CD4-positive, alpha-beta T cell treated with Interleukin-12 subunit alpha and Interleukin-12 subunit beta, for 1 hour (primary cell): ENCODE data around the gene SHFL.
A peak's percentile ranks its signal among the peaks of the same experiment; 100 is the strongest.

Experiments used
- DNase-seq: peaks from one replicate; pipeline ENCODE4 v3.0.0-alpha.2; 2020

The SHFL gene

GRCh38 chr19:10110076-10110971, 24.2 kb downstream of the SHFL start:
- DNase-seq, result no peak

DNA sequence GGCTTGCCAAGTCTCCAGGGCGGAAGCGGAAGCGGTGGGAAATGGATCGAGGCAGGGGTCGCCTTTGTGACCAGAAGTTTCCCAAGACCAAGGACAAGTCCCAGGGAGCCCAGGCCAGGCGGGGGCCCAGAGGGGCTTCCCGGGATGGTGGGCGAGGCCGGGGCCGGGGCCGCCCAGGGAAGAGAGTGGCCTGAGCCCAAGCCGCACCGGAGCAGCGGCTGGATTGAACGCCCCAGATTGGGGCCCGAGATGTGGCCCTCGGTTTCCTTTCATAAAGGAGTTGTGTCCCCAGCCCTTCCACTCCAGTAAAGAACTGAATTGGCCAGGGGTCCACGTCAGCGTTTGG, 24.8 kb downstream of the SHFL start:
- no peak for DNase-seq

- peak; percentile 67 for DNase-seq
These were observed 25.3 kb downstream of the SHFL start, which contains the start of gene P2RY11 for GRCh38 chr19:10111405-10111811. P2RY11 (plus strand) TSS chr19:10111693; CDS start chr19:10111722, 29 bp downstream.

DNA sequence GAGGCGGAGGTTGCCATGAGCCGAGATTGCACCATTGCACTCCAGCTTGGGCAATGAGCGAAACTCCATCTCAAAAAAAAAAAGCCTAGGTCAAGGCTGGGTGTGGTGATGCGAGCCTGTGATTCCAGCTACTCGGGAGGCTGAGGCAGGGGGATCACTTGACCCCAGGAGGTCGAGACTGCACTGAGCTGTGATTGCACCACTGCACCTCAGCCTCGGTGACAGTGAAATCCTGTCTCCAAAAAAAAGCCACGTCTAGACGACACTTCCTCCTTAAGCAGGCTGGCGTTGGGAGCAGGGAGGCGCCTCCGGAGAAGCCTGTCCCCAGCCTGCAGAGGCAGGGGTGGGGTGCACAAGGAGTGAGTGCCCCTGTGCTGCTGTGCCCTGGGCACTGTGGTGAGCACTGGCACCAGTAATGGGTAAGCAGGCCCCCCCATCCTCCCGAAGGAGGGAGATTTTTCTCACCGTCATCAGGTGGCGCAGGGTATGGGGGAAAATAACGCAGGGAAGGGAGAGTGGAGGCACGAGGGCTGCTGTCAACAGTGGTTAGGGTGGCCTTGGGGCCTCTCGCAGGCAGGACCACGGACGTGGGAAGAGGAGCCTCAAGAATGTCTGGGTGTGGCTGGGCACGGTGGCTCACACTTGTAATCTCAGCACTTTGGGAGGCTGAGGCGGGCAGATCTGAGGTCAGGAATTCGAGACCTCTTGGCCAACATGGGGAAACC, 26.1 kb downstream of the SHFL start:
- peak; percentile 70 for DNase-seq

GRCh38 chr19:10112895-10113591, 26.9 kb downstream of the SHFL start:
- DNase-seq, result peak; percentile 80

DNA sequence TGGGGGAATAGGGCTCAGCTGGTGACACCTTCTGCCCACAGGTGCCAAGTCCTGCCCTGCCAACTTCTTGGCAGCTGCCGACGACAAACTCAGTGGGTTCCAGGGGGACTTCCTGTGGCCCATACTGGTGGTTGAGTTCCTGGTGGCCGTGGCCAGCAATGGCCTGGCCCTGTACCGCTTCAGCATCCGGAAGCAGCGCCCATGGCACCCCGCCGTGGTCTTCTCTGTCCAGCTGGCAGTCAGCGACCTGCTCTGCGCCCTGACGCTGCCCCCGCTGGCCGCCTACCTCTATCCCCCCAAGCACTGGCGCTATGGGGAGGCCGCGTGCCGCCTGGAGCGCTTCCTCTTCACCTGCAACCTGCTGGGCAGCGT, 27.5 kb downstream of the SHFL start:
- peak; percentile 34 for DNase-seq

DNA sequence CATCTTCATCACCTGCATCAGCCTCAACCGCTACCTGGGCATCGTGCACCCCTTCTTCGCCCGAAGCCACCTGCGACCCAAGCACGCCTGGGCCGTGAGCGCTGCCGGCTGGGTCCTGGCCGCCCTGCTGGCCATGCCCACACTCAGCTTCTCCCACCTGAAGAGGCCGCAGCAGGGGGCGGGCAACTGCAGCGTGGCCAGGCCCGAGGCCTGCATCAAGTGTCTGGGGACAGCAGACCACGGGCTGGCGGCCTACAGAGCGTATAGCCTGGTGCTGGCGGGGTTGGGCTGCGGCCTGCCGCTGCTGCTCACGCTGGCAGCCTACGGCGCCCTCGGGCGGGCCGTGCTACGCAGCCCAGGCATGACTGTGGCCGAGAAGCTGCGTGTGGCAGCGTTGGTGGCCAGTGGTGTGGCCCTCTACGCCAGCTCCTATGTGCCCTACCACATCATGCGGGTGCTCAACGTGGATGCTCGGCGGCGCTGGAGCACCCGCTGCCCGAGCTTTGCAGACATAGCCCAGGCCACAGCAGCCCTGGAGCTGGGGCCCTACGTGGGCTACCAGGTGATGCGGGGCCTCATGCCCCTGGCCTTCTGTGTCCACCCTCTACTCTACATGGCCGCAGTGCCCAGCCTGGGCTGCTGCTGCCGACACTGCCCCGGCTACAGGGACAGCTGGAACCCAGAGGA, 28.0 kb downstream of the SHFL start:
- no peak for DNase-seq

DNA sequence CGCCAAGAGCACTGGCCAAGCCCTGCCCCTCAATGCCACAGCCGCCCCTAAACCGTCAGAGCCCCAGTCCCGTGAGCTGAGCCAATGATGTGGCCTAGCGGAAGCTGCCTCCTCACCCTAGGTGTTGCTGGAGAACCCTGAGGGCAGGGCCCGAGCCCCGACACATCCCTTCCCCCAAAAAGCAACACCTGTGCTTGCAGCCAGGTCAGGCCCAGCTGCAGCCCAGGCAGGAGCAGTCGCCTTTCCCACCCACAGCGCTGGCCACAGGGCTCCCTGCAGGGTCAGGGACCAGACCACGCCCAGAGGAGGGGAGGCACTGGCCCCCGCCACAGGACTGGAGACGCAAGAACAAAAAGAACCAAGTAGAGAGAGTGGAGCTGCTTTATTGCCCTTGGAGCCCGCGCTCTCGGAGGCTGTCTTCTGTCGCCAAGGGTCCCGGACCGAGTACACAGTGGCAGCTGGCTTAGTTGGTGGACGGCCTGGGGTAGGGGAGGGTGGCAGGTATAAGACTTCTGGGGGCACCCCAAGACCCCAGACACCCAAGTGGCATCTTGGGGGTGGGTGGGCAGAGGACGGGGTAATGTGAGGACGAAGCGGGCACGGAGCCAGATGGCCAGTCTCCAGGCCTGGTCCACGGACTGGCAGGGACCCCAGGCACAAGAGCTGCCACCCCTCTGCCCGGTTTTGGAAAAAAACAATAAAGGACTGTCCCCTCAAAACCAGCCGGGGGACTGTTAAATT, 28.7 kb downstream of the SHFL start:
- DNase-seq, result no peak

GRCh38 chr19:10115392-10116084, 29.4 kb downstream of the SHFL start:
- DNase-seq, result no peak

DNA sequence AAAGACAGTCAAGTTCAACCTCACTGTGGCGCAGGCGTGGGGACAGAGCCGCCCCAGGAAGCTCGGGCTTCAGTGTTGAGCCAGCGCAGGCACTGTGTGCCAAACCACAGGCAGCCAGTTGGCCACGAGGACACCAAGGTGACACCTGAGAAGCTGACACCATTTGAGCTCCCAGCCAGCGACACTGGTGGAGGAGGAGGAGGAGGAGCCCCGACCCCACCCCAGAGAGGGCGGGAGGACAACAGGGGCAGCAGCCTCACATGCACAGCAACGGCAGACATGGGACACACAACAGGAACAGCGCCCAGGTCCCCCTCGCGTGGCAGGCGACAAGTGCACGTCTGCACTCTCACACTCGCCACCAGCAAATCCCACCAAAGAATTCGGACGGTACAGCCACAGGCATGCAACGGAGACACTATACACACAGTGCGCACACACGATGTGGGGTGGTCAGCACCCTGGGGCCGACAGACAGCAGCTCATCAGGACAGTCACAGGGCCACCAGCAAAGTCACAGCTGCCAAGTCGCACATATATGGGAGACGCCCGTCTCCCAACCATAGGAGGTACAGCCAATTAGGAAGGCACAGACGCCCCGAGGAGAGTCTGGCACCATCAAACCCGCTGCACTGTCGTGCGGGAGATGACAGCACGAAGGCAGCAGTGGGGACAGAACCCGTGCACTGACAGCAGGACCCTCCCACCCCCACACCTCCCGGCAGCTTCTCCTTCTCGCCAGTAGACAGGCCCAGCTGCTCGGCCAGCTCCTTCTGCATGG, 30.2 kb downstream of the SHFL start:
- no peak for DNase-seq

DNA sequence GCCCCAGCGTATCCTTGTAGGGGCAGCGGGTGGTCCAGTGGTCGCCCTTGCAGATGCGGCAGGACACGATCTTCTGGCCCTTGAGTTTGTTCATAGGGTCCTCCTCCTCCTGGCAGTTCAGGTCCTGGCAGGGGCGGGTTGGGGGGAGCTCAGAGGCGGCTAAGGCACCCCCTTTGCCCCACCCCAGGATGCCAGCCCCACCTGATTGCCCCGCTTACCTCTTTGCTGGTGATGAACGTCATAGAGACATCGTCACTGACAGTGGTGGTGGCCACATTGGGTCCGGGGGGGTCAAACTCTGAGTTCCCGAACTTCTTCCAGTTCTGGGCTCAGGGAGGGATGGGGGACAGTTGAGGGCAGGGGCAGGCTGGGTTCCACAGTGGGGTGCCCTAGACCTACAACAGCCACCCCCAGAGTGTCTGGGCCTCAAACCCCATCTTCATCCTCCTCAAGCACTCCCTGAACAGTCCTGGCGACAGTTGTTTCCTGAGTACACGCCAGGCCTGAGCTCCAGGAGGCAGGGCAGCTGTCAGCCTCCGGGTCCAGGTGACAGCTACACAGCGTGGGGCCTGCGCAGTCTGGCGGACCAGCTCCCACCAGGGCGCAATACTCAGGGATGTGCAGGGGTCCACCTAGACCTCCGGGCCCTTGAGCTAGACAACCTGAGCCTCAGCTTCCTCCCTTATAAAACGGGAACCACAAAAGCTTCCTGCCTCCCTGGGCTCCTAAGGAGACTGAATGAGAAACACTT, 30.9 kb downstream of the SHFL start:
- no peak for DNase-seq

- DNase-seq, result no peak
These were observed 32.8 kb downstream of the SHFL start for GRCh38 chr19:10118960-10119359.

GRCh38 chr19:10120538-10121189, 34.5 kb downstream of the SHFL start:
- no peak for DNase-seq

DNA sequence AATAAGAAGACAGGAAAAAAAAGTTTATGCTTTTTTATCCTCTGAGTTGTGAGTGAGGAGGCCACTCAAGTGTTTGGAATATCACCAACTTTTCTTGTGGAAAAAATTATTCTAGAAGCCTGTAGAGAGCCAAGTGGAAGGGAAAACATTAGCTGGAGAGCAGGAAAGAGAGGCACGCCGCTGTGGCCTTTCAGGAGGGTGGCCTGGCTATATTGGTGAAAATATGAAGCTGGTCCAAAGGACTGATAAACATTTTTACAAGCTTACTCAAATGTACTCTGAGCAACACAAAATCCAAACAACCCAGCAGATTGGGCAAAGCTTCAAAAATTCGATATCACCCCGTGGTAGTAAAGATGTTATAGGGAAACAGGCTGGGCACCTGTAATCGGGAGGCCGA, 35.9 kb downstream of the SHFL start:
- DNase-seq, result no peak

GRCh38 chr19:10124429-10124828, 38.3 kb downstream of the SHFL start:
- no peak for DNase-seq

DNA sequence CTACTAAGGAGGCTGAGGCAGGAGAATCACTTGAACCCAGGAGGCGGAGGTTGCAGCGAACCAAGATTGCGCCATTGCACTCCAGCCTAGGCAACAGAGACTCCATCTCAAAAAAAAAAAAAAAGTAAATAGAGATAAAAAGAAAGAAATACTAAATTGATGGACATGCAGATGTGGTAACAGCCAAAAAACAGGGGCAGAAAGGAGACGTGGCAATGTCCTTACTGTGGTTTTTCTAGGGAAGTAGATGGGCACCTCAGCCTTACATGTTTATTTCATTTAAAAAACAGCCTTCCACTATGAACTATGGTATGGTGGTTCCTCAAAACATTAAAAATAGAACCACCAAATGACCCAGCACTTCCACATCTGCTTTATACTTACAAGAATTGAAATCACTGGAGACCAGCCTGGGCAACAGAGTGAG, 40.1 kb downstream of the SHFL start:
- DNase-seq, result no peak

GRCh38 chr19:10132905-10133304, 46.8 kb downstream of the SHFL start:
- DNase-seq, result no peak

GRCh38 chr19:10133596-10133995, 47.5 kb downstream of the SHFL start:
- no peak for DNase-seq

DNA sequence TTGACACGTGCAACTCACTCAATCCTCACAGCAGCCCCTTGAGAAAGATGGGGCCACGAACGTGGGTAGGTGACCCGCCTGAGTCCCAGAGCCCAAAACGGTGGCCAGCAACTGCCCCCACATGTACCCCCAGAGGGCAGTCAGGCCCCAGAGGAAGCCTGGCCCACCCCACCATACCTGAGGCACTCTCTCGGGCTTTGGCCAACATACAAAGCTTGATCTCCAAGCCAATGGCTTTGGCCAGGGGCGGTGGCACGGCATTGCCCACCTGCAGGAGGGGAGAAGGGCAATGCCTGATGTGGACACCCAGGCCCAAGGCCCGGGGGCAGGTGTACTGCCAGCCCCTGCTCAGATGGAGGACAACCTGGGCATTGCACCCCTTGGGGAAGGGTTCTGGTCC, 47.9 kb downstream of the SHFL start:
- DNase-seq, result no peak
